H9 (cell line): Measurements from ENCODE around the gene TELO2. TPM values are rescaled to one million over a fixed set of nuclear protein-coding genes. Genes with fewer than 3 reads are reported as not detected.

Experiments
- DNase-seq: peaks from one replicate; pipeline ENCODE4 v3.0.0-alpha.2; 2017
- H2AFZ ChIP-seq: one replicate; pipeline ENCODE4 v1.6.1; 2013; ENCODE audit warnings: mild to moderate bottlenecking, low read length, control low read depth, moderate library complexity
- H2AK5ac ChIP-seq: 2 replicates; pipeline ENCODE4 v1.6.1; 2013; ENCODE audit warnings: low read length, control low read depth, mixed read lengths; ENCODE audit not compliant: insufficient read length
- H2BK120ac ChIP-seq: one replicate; pipeline ENCODE4 v1.6.1; 2013; ENCODE audit warnings: low read depth, mild to moderate bottlenecking, low read length, control low read depth, inconsistent platforms; ENCODE audit not compliant: poor library complexity, severe bottlenecking
- H2BK12ac ChIP-seq: 2 replicates; pipeline ENCODE4 v1.6.1; 2013; ENCODE audit warnings: low read length, control low read depth, mixed read lengths, low read depth; ENCODE audit not compliant: insufficient read length
- H2BK15ac ChIP-seq: 2 replicates; pipeline ENCODE4 v1.6.1; 2013; ENCODE audit warnings: low read depth, low read length, control low read depth
- H2BK20ac ChIP-seq: one replicate; pipeline ENCODE4 v1.6.1; 2013; ENCODE audit warnings: low read depth, mild to moderate bottlenecking, low read length, control low read depth, inconsistent platforms; ENCODE audit not compliant: poor library complexity, severe bottlenecking
- H2BK5ac ChIP-seq: 2 replicates; pipeline ENCODE4 v1.6.1; 2013; ENCODE audit warnings: low read length, control low read depth, mixed read lengths; ENCODE audit not compliant: insufficient read length
- H3K14ac ChIP-seq: 2 replicates; pipeline ENCODE4 v1.6.1; 2013; ENCODE audit warnings: low read length, control low read depth; ENCODE audit not compliant: insufficient read depth
- H3K18ac ChIP-seq: 2 replicates; pipeline ENCODE4 v1.6.1; 2013; ENCODE audit warnings: low read depth, mild to moderate bottlenecking, mixed read lengths, low read length, control low read depth; ENCODE audit not compliant: insufficient read length
- H3K23ac ChIP-seq: 2 replicates; pipeline ENCODE4 v1.6.1; 2013; ENCODE audit warnings: low read length, control low read depth, mixed read lengths, low read depth; ENCODE audit not compliant: insufficient read length
- H3K23me2 ChIP-seq: 2 replicates; pipeline ENCODE4 v1.6.1; 2013; ENCODE audit warnings: low read depth, mild to moderate bottlenecking, mixed read lengths, low read length, control low read depth; ENCODE audit not compliant: insufficient read length, poor library complexity, severe bottlenecking
- H3K27ac ChIP-seq: 2 replicates; pipeline ENCODE4 v1.5.1; 2013; ENCODE audit warnings: low read length, control low read depth, mixed read lengths, low read depth; ENCODE audit not compliant: insufficient read length
- H3K27me3 ChIP-seq: 2 replicates; pipeline ENCODE4 v1.6.1; 2013; ENCODE audit warnings: low read length, control low read depth, inconsistent platforms; ENCODE audit not compliant: insufficient read depth
- H3K4ac ChIP-seq: 2 replicates; pipeline ENCODE4 v1.6.1; 2013; ENCODE audit warnings: low read depth, mild to moderate bottlenecking, control low read depth, inconsistent platforms, low read length, moderate library complexity
- H3K4me1 ChIP-seq: 2 replicates; pipeline ENCODE4 v1.6.1; 2013; ENCODE audit warnings: low read length, control low read depth, inconsistent platforms; ENCODE audit not compliant: insufficient read depth
- H3K4me2 ChIP-seq: 2 replicates; pipeline ENCODE4 v1.6.1; 2013; ENCODE audit warnings: low read length, control low read depth, mixed read lengths; ENCODE audit not compliant: insufficient read length, insufficient read depth
- H3K56ac ChIP-seq: 2 replicates; pipeline ENCODE4 v1.6.1; 2013; ENCODE audit warnings: low read depth, mild to moderate bottlenecking, mixed read lengths, low read length, control low read depth; ENCODE audit not compliant: insufficient read length
- H3K79me1 ChIP-seq: 2 replicates; pipeline ENCODE4 v1.6.1; 2013; ENCODE audit warnings: low read depth, mild to moderate bottlenecking, moderate library complexity, low read length, control low read depth, inconsistent platforms; ENCODE audit not compliant: insufficient read depth, poor library complexity, severe bottlenecking
- H3K79me2 ChIP-seq: 2 replicates; pipeline ENCODE4 v1.6.1; 2013; ENCODE audit warnings: low read length, control low read depth, inconsistent platforms; ENCODE audit not compliant: insufficient read depth
- H3K9ac ChIP-seq: 2 replicates; pipeline ENCODE4 v1.6.1; 2013; ENCODE audit warnings: low read length, control low read depth, mixed read lengths; ENCODE audit not compliant: insufficient read length; ENCODE audit errors: extremely low read depth
- H3K9me3 ChIP-seq: one replicate; pipeline ENCODE4 v1.6.1; 2013; ENCODE audit warnings: low read depth, low read length, inconsistent platforms; ENCODE audit not compliant: control insufficient read depth
- H3T11ph ChIP-seq: one replicate; pipeline ENCODE4 v1.6.1; 2013; ENCODE audit warnings: mild to moderate bottlenecking, low read length, control low read depth, inconsistent platforms
- H4K20me1 ChIP-seq: one replicate; pipeline ENCODE4 v1.6.1; 2013; ENCODE audit not compliant: control insufficient read depth, insufficient read length, insufficient read depth
- H4K5ac ChIP-seq: 2 replicates; pipeline ENCODE4 v1.6.1; 2013; ENCODE audit warnings: low read depth, mild to moderate bottlenecking, mixed read lengths, low read length, control low read depth; ENCODE audit not compliant: insufficient read length
- H4K8ac ChIP-seq: replicated peaks from 2 replicates; pipeline ENCODE4 v1.6.1; 2013; ENCODE audit warnings: low read length, control low read depth, mixed read lengths, low read depth; ENCODE audit not compliant: insufficient read length
- H4K91ac ChIP-seq: 2 replicates; pipeline ENCODE4 v1.6.1; 2013; ENCODE audit warnings: low read depth, mild to moderate bottlenecking, moderate library complexity, mixed read lengths, low read length, control low read depth; ENCODE audit not compliant: insufficient read length
- H3K27ac Mint-ChIP-seq, 3 experiments: 2 replicates in 2 of 3; 3 replicates in 1 of 3; pipeline ENCODE4 v1.8.0; 2020 to 2021; ENCODE audit warnings: mixed read lengths in 3 of 3, mild to moderate bottlenecking in 1 of 3, moderate library complexity in 1 of 3
- H3K27me3 Mint-ChIP-seq: 2 replicates; pipeline ENCODE4 v1.8.0; 2021; ENCODE audit warnings: low read depth, mild to moderate bottlenecking, moderate library complexity, mixed read lengths
- H3K36me3 Mint-ChIP-seq, 3 experiments: 2 replicates in 2 of 3; 3 replicates in 1 of 3; pipeline ENCODE4 v1.8.0; 2020 to 2021; ENCODE audit warnings: low read depth in 3 of 3, mixed read lengths in 3 of 3; ENCODE audit not compliant: insufficient read depth in 1 of 3
- H3K4me1 Mint-ChIP-seq, 2 experiments: 2 replicates each; pipeline ENCODE4 v1.8.0; 2020; ENCODE audit warnings: mixed read lengths in 2 of 2
- H3K4me3 Mint-ChIP-seq, 2 experiments: 2 replicates in 1 of 2; 3 replicates in 1 of 2; pipeline ENCODE4 v1.8.0; 2020 to 2021; ENCODE audit warnings: mild to moderate bottlenecking in 2 of 2, mixed read lengths in 2 of 2, moderate library complexity in 1 of 2
- H3K9me3 Mint-ChIP-seq, 2 experiments: 2 replicates in 1 of 2; 3 replicates in 1 of 2; pipeline ENCODE4 v1.8.0; 2020; ENCODE audit warnings: mild to moderate bottlenecking in 2 of 2, mixed read lengths in 2 of 2, moderate library complexity in 1 of 2
- CTCF ChIP-seq: fragments of 200-600 bp; sonication (generic); conservative IDR thresholded peaks from 3 replicates; pipeline ENCODE4 v1.8.0; 2021; ENCODE audit warnings: antibody characterized with exemption, mild to moderate bottlenecking
- WGBS: extraction: QIAGEN DNeasy Blood & Tissue Kit; methylation state at CpG from one replicate; pipeline ENCODE4 v1.1.7; 2013; ENCODE audit warnings: missing lambda C conversion rate, low lambda C conversion rate, mixed read lengths; ENCODE audit not compliant: insufficient read length; ENCODE audit errors: extremely low coverage; 5-methylcytosine and 5-hydroxymethylcytosine counted together
- total RNA-seq: library from RNA; stranded (reverse); gene quantifications from 2 replicates; pipeline ENCODE4 v1.2.1, GENCODE V29; 2021

TELO2 gene
- total RNA-seq, 1 experiment from 2014 or later, result 98.9 TPM

GRCh38 chr16:1542166-1542500 is 49.0 kb downstream of the TELO2 start:
- no peak overlapping the region for H2AFZ ChIP-seq
- H3K36me3 Mint-ChIP-seq, result no peaks in the 10 kb centered on the region; a peak in 1 of 7 replicates
- H3K27me3 ChIP-seq, result no peaks in the 10 kb centered on the region
- no peaks in the 10 kb centered on the region for H3K9me3 ChIP-seq
- H3K27me3 Mint-ChIP-seq, result no peaks in the 10 kb centered on the region
- no peak overlapping the region for H3K9ac ChIP-seq
- H3K4me1 Mint-ChIP-seq, result peaks cover 2 to 3% of the 10 kb centered on the region in 2 experiments; a peak in 2 of 4 replicates
- no peak overlapping the region for H3K14ac ChIP-seq
- no CpG with 5 or more reads among the region's 2 CpGs for WGBS
- H2BK5ac ChIP-seq, result no peak overlapping the region
- H2BK12ac ChIP-seq, result no peak overlapping the region
- H2BK120ac ChIP-seq, result no peak overlapping the region
- TF ChIP-seq CTCF, result no peak
- no peaks in the 10 kb centered on the region for H3K4me1 ChIP-seq
- no peak overlapping the region for H2BK20ac ChIP-seq
- H4K20me1 ChIP-seq, result no peaks in the 10 kb centered on the region
- H3K4me2 ChIP-seq, result no peak overlapping the region
- no peaks in the 10 kb centered on the region for H3K23me2 ChIP-seq
- no peak overlapping the region for H3K23ac ChIP-seq
- H3K18ac ChIP-seq, result no peak overlapping the region
- H3K79me1 ChIP-seq, result no peaks in the 10 kb centered on the region
- no peak overlapping the region for H3T11ph ChIP-seq
- no peak overlapping the region for H3K4me3 Mint-ChIP-seq
- no peaks in the 10 kb centered on the region for H3K9me3 Mint-ChIP-seq
- H3K4ac ChIP-seq, result no peak overlapping the region
- H2BK15ac ChIP-seq, result no peak overlapping the region
- no peak overlapping the region for H4K8ac ChIP-seq
- H4K5ac ChIP-seq, result no peak overlapping the region
- no peak overlapping the region for H3K56ac ChIP-seq
- no peak overlapping the region for H2AK5ac ChIP-seq
- H3K79me2 ChIP-seq, result no peaks in the 10 kb centered on the region
- H3K27ac Mint-ChIP-seq, result peak overlapping the region in 1 of 3 experiments; percentile 28; a peak in 1 of 7 replicates
- H3K27ac ChIP-seq, result no peak overlapping the region
- no peak overlapping the region for H4K91ac ChIP-seq
- no peak for DNase-seq
